ENCODE data around the gene CATSPERZ.

The CATSPERZ gene

DNA sequence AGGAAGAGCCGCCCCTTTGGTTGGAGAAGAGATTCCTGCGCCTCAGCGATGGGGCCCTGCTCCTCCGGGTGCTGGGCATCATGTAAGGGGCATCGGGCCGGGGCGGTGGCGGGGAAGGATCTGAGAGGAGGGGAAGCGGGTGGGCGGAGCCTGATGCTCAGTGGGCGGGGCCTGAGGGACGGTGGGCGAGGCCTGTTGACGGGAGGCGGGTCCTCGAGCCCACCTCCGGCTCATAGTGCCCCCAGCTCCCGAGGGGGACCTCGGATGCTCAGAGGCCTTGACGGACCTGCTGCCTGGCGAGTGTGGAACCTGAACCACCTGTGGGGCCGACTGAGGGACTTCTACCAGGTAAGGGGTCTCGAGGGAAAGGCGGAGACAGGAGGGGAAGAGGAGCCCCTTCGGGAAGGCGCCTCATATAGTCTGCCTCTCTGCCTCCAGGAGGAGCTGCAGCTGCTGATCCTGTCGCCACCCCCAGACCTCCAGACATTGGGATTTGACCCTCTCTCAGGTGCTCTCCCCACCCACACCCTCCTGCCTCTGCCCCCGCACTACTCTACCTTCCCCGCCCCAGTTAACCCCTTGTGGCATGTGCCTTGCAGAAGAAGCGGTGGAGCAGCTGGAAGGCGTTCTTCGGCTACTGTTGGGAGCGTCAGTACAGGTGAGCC, 40.6 kb downstream of the CATSPERZ start:
- peak; percentile 65 to 66 for DNase-seq (ENCODE audit: low read depth in 1 of 2, low spot score in 1 of 2)

DNA sequence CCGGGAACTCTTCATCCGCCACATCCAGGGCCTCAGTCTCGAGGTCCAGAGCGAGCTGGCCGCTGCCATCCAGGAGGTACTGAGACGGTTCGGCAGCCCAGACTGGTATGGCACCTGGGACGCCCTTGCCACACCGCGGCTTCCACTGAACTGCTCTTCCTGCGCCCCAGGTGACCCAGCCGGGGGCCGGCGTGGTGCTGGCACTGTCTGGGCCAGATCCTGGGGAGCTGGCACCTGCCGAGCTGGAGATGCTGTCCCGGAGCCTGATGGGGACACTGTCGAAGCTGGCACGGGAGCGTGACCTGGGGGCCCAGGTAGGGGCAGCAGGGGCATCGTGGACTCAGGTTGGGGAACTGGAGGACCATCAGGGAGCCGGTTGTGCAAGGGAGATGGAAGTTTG, 41.3 kb downstream of the CATSPERZ start:
- no peak for DNase-seq (ENCODE audit: low read depth in 1 of 2, low spot score in 1 of 2)

DNA sequence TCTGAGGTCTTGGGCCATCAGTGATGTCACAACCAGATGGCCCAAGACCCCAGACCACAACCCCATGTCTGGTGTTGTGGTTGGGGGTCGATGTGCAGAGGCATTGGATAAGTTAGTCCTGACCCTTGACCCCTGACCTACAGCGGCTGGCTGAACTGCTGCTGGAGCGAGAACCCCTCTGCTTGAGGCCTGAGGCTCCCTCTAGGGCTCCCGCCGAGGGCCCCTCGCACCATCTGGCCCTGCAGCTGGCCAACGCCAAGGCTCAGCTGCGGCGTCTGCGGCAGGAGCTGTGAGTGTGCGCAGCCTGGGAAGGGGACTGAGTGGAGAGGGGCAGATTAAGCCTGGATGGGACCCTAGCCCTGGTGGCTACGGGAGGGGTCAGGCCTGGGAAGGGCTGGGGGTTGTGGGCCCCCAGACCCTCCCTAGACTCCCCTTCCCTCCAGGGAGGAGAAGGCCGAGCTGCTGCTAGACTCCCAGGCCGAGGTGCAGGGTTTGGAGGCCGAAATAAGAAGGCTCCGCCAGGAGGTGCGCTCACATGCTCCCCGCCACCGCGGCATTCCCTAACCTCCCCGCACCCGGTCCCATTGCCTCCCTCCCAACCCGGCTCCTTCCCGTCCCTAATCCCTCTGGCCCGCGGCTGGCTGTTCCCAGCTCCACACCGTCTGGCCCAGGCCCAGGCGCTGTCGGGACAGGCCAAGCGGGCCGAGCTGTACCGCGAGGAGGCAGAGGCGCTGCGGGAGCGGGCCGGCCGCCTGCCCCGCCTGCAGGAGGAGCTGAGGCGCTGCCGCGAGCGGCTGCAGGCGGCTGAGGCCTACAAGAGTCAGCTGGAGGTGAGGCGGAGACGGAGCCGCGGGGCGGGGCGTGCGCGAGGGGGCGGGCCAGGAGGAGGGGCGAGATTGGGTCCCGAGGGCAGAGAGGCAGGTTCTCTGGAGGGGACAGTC, 42.0 kb downstream of the CATSPERZ start:
- peak; percentile 84 to 86 for DNase-seq (ENCODE audit: low read depth in 1 of 2, low spot score in 1 of 2)

DNA sequence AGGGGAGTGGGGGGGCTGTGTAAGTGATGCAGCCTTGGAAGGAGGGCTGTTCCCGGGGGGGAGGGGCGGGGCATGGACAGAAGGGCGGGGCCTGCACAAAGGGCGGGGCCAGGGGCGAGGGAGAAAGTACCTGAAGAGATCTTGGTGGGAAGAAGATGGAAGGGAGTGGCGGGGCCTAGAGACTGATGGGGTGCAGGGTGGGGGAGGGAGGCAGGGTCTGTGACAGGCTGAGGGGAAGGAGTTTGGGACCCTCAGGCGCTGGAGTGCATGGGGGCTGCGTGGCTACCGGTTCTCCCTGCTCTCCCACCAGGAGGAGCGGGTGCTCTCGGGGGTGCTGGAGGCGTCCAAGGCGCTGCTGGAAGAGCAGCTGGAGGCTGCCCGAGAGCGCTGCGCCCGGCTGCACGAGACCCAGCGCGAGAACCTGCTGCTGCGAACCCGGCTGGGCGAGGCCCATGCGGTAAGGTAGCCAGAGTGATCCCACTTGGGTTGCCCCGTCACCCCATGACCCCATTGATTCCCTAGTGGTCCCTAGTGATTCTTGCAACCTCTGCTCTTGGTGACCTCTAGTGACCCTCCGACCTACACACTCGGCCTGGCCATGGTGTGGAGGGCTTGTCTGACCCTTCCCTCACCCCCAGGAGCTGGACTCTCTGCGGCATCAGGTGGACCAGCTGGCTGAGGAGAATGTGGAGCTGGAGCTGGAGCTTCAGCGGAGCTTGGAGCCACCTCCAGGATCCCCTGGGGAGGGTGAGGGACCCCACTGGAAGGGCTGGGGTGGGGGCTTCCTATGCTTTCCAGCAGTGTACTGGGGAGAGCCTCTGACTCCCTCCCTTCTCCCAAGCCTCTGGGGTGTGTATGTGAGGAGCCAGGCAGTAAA, 42.9 kb downstream of the CATSPERZ start:
- DNase-seq (ENCODE audit: low read depth in 1 of 2, low spot score in 1 of 2): no peak

DNA sequence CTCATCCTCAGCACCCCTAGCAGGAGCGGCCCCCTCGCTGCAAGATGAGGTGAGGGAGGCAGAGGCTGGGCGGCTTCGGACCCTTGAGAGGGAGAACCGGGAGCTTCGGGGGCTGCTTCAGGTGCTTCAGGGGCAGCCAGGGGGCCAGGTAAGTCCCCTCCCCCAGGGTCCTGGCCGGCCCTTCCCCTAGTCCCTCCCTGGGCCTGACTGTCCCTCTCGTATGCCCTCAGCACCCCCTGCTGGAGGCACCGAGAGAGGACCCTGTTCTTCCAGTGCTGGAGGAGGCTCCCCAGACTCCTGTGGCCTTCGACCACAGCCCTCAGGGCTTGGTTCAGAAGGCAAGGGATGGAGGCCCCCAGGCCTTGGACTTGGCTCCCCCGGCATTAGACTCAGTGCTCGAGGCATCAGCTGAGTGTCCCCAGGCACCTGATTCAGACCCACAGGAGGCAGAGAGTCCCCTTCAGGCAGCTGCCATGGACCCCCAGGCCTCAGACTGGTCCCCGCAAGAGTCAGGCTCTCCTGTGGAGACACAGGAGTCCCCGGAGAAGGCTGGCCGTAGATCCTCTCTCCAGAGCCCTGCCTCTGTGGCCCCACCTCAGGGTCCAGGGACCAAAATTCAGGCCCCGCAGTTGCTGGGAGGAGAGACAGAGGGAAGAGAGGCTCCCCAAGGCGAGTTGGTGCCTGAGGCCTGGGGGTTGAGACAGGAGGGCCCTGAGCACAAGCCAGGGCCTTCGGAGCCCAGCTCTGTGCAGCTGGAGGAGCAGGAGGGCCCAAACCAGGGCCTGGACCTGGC, 43.8 kb downstream of the CATSPERZ start:
- no peak for DNase-seq (ENCODE audit: low read depth in 1 of 2, low spot score in 1 of 2)

DNA sequence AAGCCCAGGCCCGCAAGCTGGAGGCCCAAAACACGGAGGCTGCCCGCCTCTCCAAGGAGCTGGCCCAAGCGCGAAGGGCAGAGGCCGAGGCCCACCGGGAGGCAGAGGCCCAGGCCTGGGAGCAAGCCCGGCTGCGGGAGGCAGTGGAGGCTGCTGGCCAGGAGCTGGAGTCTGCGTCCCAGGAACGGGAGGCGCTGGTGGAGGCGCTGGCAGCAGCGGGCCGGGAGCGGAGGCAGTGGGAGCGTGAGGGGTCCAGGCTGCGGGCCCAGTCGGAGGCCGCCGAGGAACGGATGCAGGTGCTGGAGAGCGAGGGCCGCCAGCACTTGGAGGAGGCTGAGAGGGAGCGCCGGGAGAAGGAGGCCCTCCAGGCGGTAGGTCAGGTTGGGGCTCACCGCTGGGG, 44.6 kb downstream of the CATSPERZ start:
- DNase-seq (ENCODE audit: low read depth in 1 of 2, low spot score in 1 of 2): no peak

DNA sequence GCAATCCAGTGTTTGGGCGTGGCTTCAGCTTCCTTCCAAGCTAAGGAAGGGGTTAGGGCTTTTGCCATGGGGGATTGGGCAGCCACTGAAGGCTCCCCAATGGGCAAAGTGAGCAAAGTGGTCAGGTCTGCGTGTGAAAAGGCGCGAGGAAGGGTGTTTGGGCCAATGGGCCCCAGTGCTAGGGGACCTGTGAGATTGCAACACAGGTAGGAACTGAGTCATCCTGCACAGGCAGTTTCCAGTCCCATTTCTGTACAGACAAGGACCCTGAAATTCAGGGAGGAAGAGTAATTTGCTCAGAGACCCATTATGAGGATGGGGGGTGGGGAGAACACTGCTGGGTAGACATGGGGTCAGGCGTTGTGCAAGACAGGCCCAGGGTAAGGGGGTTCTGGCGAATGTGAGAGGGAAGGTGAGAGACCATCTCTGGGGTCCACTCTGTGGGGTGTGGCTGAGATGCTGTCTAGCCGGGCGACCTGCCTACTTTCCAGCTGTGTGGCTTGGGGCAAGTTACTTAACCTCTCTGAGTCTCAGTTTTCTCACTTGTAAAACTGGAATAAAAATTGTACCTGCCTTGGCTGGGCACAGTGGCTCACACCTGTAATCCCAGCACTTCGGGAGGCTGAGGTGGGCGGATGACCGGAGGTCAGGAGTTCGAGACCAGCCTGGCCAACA, 47.2 kb downstream of the CATSPERZ start:
- DNase-seq (ENCODE audit: low read depth in 1 of 2, low spot score in 1 of 2): no peak

DNA sequence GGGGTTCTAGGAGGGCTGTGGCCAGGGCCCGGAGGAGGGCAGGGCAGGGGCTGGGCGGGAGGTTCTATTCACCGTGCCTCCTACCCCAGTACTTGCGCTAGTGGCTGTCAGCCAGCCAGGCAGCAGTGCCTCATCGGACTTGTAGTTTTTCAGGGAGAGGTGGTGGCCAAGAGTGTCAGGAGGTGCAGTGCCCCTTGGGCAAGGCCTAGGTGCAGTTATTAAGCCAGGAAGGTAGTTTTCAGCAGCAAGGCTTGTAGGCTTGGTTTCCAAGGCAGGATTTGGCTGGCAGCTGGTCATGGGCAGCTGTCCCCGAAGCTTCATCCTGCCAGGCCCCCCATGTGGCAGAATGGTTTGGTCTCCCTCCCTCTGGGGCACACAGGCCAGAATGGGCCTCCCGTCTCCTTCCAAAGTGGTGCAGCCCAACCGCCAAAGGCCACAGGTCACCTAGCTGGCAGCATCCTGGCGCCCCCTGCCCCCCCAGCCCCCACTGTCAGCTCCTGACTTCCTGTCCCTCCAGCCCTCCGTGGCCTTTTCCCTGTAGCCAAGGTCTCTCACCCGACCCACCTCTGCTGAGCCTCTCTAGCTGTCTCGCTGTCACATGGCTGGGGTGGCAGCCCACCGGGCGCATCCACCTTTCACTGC, 48.3 kb downstream of the CATSPERZ start:
- DNase-seq (ENCODE audit: low read depth in 1 of 2, low spot score in 1 of 2): no peak

DNA sequence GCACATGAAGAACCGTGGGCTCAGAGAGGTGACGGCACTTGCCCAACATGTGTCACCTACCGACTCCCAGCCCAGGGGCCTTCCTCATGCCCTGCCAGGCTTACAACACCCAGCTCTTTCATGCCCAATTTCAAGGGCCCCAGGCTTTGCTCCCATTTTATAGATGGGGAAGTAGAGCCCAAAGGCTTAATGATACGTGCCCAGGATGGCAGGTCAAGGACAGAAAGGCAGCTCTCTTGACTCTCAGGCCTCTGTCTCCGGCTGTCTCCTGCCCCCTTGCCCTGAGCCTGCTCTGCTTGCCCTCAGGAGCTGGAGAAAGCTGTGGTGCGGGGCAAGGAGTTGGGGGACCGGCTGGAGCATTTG, 48.8 kb downstream of the CATSPERZ start:
- DNase-seq (ENCODE audit: low read depth in 1 of 2, low spot score in 1 of 2): no peak

DNA sequence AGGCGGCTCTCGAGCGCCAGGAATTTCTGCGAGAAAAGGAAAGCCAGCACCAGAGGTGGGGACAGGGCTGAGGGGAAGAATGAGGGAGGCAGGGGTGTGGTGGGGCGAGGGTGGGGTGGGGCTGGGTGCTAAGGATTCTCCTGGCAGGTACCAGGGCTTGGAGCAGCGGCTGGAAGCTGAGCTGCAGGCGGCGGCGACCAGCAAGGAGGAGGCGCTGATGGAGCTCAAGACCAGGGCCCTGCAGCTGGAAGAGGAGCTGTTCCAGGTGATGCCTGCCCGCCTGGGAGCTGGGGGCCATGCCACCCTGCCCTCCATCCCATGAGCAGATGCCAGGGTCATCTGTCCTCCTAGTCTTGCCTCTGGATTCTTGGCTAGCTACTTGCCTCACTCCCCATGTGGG, 49.2 kb downstream of the CATSPERZ start:
- no peak for DNase-seq (ENCODE audit: low read depth in 1 of 2, low spot score in 1 of 2)

DNA sequence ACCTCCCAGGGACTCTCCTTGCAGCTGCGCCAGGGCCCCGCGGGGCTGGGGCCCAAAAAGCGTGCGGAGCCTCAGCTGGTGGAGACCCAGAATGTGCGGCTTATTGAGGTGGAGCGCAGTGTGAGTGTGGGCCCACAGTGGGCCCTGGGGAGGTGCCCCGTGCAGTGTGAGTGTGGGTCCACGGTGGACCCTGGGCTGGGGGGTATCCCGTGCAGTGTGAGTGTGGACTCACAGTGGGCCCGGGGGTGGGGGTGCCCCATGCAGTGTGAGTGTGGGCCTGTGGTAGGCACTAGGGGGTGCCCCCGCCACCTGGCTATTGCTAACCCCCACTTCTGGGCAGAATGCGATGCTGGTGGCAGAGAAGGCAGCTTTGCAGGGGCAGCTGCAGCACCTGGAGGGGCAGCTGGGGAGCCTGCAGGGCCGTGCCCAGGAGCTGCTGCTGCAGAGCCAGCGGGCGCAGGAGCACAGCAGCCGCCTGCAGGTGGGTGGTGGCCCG, 51.0 kb downstream of the CATSPERZ start:
- no peak for DNase-seq (ENCODE audit: low read depth in 1 of 2, low spot score in 1 of 2)

DNA sequence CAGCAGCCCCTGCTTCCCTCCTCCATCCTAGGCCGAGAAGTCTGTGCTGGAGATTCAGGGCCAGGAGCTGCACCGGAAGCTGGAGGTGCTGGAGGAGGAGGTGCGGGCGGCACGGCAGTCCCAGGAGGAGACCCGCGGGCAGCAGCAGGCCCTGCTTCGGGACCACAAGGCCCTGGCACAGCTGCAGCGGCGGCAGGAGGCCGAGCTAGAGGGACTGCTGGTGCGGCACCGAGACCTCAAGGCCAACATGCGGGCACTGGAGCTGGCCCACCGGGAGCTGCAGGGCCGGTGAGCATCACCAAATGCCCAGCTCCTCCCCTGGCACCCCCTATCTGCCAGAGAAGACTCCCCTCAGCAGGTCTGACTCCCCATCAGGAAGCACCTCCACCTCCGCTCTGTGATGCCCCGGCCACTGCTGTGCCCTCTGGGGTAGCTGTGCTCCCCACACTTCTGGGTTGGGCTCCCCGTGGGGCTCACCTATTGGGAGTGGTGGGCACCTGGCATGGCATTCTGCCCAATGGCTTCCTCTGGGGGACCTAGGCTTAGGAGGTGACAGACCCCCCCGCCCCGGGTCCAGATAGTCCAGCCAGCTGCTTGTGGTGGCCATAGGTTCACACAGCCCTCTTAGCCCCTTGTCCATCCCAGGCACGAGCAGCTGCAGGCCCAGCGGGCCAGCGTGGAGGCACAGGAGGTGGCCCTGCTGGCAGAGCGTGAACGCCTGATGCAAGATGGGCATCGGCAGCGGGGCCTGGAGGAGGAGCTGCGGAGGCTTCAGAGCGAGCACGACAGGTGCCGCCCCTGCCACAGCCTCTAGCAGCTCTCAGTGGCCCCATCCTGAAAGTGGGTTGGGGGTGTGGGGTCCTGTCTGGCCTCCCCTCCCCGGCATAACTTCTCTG, 52.2 kb downstream of the CATSPERZ start:
- DNase-seq (ENCODE audit: low read depth in 1 of 2, low spot score in 1 of 2): no peak

DNA sequence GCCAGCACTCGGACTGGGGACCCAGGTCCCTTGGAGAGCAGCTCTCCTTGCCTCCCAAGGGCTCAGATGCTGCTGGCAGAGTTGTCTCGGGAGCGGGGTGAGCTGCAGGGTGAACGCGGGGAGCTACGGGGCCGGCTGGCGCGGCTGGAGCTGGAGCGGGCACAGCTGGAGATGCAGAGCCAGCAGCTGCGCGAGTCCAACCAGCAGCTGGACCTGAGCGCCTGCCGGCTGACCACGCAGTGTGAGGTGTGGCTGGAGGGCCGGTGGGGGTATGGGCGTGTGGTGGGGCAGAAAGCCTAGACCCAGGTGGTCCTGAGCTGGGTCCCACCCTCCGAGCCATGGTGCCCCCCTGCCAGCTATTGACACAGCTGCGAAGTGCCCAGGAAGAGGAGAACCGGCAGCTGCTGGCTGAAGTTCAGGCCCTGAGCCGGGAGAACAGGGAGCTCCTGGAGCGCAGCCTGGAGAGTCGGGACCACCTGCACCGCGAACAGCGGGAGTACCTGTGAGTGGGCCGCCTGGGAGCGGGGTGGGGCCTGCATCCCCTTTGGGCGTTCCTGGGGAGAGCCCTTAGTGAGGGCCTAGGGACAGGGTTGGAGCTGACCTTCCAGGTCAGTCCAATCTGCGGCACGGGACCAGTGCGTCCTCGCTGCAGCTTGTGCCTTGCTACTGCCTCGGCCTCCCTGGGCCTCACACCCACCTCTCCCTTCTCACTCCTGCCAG, 53.0 kb downstream of the CATSPERZ start:
- no peak for DNase-seq (ENCODE audit: low read depth in 1 of 2, low spot score in 1 of 2)

DNA sequence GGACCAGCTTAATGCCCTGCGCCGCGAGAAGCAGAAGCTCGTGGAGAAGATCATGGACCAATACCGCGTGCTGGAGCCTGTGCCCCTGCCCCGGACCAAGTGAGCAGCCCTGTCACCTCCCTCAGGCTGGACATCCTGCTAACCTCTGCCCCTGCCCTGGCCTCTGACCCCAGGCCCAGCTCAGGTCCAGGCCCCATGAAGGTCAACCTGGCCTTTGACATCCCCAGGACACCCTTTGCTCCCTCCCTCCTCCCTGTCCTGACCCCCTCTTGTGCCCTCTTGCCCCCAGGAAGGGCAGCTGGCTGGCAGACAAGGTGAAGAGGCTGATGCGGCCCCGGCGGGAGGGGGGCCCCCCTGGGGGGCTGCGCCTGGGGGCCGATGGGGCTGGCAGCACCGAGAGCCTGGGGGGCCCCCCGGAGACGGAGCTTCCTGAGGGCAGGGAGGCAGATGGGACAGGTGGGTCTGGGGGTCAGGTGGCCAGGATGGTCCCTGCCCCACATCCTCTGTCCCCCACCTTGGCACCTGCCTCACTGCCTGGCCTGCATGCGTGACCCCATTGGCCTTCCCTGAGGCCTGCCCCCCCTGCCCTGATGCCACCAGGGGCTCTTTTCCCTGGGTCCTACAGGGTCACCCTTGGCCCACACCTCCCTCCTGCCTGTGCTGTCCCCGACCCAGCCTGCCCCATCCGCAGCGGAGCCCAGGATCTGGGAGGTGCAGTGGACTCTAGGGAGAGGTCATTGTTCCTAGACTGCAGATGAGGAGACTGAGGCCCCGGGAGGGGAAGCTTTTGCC, 53.8 kb downstream of the CATSPERZ start:
- no peak for DNase-seq (ENCODE audit: low read depth in 1 of 2, low spot score in 1 of 2)

All from activated CD4-positive, alpha-beta T cell treated with anti-CD3 and anti-CD28 coated beads, Interleukin-2, amount 50 U/mL, for 24 hours (primary cell).